Measurements from ENCODE around the gene THBS2.

DNA sequence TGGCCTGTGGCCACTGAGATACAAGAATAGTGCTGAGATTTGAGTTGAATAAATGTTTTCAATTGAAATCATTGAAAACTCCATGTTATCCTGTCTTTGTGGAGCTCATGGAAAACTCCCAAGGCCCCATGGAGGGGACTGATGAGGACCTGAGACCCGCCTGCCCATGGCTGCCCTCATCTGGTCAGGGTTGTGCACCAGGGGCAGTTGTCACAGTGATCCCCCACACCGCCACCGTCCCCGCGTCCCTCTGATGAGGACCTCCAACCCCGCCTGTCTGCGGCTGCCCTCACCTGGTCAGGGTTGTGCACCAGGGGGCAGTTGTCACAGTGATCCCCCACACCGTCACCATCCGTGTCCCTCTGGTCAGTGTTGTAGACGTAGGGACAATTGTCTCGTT lies 27.8 kb downstream of the THBS2 start:
- TF ChIP-seq POLR2AphosphoS5 (IDR thresholded peaks at IDR 0.05; ENCODE audit: low read depth, low read length) (no peak), TAF1 (IDR thresholded peaks at IDR 0.05; ENCODE audit: borderline replicate concordance, insufficient read depth, low read length) (no peak), REST (IDR thresholded peaks at IDR 0.05; ENCODE audit: insufficient read depth in 1 of 2, low read depth in 2 of 2, low read length in 2 of 2) (no peak), SIN3A (IDR thresholded peaks at IDR 0.05; ENCODE audit: borderline replicate concordance, insufficient read depth, low read length) (no peak), FOXP2 (optimal IDR thresholded peaks at IDR 0.05; ENCODE audit: borderline replicate concordance, extremely low read depth, extremely low read length, insufficient read depth) (no peak)
